HG03575 (cell line): ENCODE results near the gene KLK13.

Experiments
- ATAC-seq: cut with Tn5 transposase; IDR thresholded peaks from one replicate; pipeline ENCODE4 v1.9.1; 2021; ENCODE audit not compliant: unreplicated experiment, insufficient number of reproducible peaks, low FRiP score; ENCODE audit errors: extremely low read depth

Gene KLK13

DNA sequence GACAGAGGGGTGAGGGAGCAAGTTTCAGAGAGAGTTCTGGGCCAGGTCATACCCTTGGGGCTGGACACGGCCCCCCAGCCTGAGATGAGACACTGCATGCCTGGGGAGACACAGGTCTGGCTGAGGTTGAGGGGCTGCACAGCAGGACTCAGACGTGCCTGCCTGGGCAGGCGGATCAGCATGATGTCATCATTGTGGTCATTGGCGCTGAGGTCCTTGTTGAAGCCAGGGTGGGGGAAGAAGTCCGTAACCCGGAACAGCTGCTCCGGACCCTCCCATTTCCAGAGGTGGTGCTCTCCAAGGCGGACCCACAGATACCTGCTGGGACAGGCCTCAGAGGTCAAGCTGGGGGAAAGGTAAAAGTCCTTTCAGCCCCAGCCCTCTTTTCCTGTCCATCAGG, 58.5 kb downstream of the KLK13 start:
- ATAC-seq = no peak
